Panc1 (cell line): ENCODE results near the gene UGT1A8. TPM values are rescaled to one million over a fixed set of nuclear protein-coding genes. Genes with fewer than 3 reads are reported as not detected.
"Not testable (repeated sequence)": the region's sequence is repeated elsewhere in the genome, so short reads cannot be mapped to it uniquely, and the experiment has no call there.

Source experiments
- ATAC-seq: fragments of 200-7000 bp; cut with Tn5 transposase; 2 replicates; pipeline ENCODE4 v1.9.1; 2020; ENCODE audit warnings: mild to moderate bottlenecking, moderate library complexity
- BruUV-seq: library from RNA; stranded (reverse); fragments of 400-500 nt; replicated peaks from 2 replicates; lab custom pipeline; 2021; lab: Mats Ljungman, UMichigan
- CTCF ChIA-PET: fragments of 300-600 bp; sonication (Branson Sonifier 250); formaldehyde crosslinking; loops from one replicate; lab custom pipeline; 2022; ENCODE audit warnings: antibody characterized with exemption; lab: Charles Lee
- POLR2A ChIA-PET: fragments of 300-600 bp; sonication (Branson Sonifier 250); formaldehyde crosslinking; loops from one replicate; lab custom pipeline; 2022; ENCODE audit warnings: antibody characterized with exemption; lab: Charles Lee
- DNase-seq: peaks from one replicate; pipeline ENCODE4 v3.0.0-alpha.2; 2010; ENCODE audit warnings: low read depth, low spot score
- H3K27ac ChIP-seq: 2 replicates; pipeline ENCODE4 v1.5.1; 2011; ENCODE audit warnings: mild to moderate bottlenecking, low read length, inconsistent platforms
- H3K27me3 ChIP-seq: fragments of 200-500 bp; sonication (Bioruptor generic); 2 replicates; pipeline ENCODE4 v1.6.0; 2014; ENCODE audit warnings: low read length, inconsistent platforms; ENCODE audit not compliant: control insufficient read depth, insufficient read depth
- H3K36me3 ChIP-seq: fragments of 200-500 bp; sonication (Bioruptor generic); 2 replicates; pipeline ENCODE4 v1.5.1; 2014; ENCODE audit warnings: inconsistent platforms, mild to moderate bottlenecking, low read length, moderate library complexity; ENCODE audit not compliant: control insufficient read depth, insufficient read depth
- H3K4me1 ChIP-seq: 2 replicates; pipeline ENCODE4 v1.5.1; 2011; ENCODE audit warnings: inconsistent platforms, mild to moderate bottlenecking, low read length, moderate library complexity; ENCODE audit not compliant: control insufficient read depth, insufficient read depth
- H3K4me3 ChIP-seq, 2 experiments: 2 replicates each; pipeline ENCODE4 v1.5.1; 2011 to 2012; ENCODE audit warnings: low read depth in 2 of 2, low read length in 2 of 2, mild to moderate bottlenecking in 2 of 2, inconsistent platforms in 1 of 2, moderate library complexity in 1 of 2
- H3K9me3 ChIP-seq: fragments of 200-500 bp; sonication (Bioruptor generic); 2 replicates; pipeline ENCODE4 v1.5.1; 2014; ENCODE audit warnings: low read depth, mild to moderate bottlenecking, inconsistent platforms, low read length, moderate library complexity; ENCODE audit not compliant: control insufficient read depth, insufficient read depth
- POLR2AphosphoS5 ChIP-seq: IDR thresholded peaks from 2 replicates; pipeline ENCODE4 v1.6.1; 2012; ENCODE audit warnings: mild to moderate bottlenecking, low read depth, low read length, moderate library complexity
- SIN3A ChIP-seq: IDR thresholded peaks from 2 replicates; pipeline ENCODE4 v1.6.1; 2012; ENCODE audit warnings: low read depth, mild to moderate bottlenecking, low read length, moderate library complexity, borderline replicate concordance; ENCODE audit not compliant: insufficient read depth
- TCF7L2 ChIP-seq: IDR thresholded peaks from 2 replicates; pipeline ENCODE4 v1.6.1; 2011; ENCODE audit warnings: mild to moderate bottlenecking, low read depth, low read length, inconsistent platforms
- in situ Hi-C: cut with HindIII; loops from 2 replicates; pipeline ENCODE4 v1.10.0; 2016; ENCODE audit warnings: low sequenced_read_pairs, low pct_unique_long_range_greater_than_20kb
- intact Hi-C: fragments of 100-400 bp; cut with micrococcal nuclease; formaldehyde crosslinking; loops from one replicate; pipeline ENCODE4 v1.10.0; 2022; ENCODE audit not compliant: unreplicated experiment
- total RNA-seq: library from RNA; stranded (reverse); gene quantifications from one replicate; pipeline ENCODE4 v1.2.1, GENCODE V29; 2021; ENCODE audit not compliant: unreplicated experiment
- TF ChIP-seq, protein P1 (sequence below): fragments of 450-650 bp; IDR thresholded peaks from 2 replicates; pipeline ENCODE4 v1.5.1; 2017; ENCODE audit warnings: mild to moderate bottlenecking
- TF ChIP-seq, protein P2 (sequence below), 2 experiments: IDR thresholded peaks; 2 replicates each; pipeline ENCODE4 v1.6.1; 2011 to 2012; ENCODE audit warnings: low read depth in 2 of 2, control low read depth in 1 of 2, low read length in 1 of 2, mild to moderate bottlenecking in 1 of 2, moderate library complexity in 1 of 2; ENCODE audit not compliant: insufficient read depth in 1 of 2

UGT1A8 gene
- total RNA-seq, 1 experiment from 2014 or later, result 0.15 TPM

DNA sequence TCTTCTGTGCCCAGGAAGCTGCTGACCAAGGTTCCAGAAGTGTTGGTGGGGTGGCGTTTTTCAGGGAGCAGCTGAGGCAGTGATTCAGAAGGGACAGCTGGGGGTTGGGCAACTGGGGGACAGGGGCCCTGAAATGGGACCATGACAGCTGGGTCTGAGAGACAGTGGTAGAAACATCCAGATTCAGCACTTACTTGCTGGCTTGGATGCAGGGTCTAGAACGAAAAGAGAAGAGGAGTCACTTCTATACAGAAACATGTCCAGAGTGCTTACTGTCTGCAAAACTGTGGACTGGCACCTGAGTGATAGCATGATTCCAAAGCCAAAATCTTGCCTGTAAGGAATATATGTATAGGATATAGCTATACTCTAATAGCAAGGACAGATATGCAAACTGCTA, 128.4 kb downstream of the UGT1A8 start:
- in situ Hi-C loops, ATAC-seq: not testable (repeated sequence)

GRCh38 chr2:233746475-233747282, 129.2 kb downstream of the UGT1A8 start:
- in situ Hi-C loops (no loop called here), intact Hi-C loops (no loop called here)
- Histone ChIP-seq H3K36me3 (no peaks in the 10 kb centered on the region), H3K27me3 (no peaks in the 10 kb centered on the region), H3K27ac (no peak overlapping the region), H3K4me1 (no peaks in the 10 kb centered on the region), H3K4me3 (no peak overlapping the region), H3K9me3 (no peaks in the 10 kb centered on the region)
- ChIA-PET POLR2A (no interaction called here), CTCF (no interaction called here)
- ATAC-seq (no peak), DNase-seq (no peak)
- BruUV-seq, result no TSS peak
- TF ChIP-seq TCF7L2, result no peak
- TF ChIP-seq, protein P1, sequence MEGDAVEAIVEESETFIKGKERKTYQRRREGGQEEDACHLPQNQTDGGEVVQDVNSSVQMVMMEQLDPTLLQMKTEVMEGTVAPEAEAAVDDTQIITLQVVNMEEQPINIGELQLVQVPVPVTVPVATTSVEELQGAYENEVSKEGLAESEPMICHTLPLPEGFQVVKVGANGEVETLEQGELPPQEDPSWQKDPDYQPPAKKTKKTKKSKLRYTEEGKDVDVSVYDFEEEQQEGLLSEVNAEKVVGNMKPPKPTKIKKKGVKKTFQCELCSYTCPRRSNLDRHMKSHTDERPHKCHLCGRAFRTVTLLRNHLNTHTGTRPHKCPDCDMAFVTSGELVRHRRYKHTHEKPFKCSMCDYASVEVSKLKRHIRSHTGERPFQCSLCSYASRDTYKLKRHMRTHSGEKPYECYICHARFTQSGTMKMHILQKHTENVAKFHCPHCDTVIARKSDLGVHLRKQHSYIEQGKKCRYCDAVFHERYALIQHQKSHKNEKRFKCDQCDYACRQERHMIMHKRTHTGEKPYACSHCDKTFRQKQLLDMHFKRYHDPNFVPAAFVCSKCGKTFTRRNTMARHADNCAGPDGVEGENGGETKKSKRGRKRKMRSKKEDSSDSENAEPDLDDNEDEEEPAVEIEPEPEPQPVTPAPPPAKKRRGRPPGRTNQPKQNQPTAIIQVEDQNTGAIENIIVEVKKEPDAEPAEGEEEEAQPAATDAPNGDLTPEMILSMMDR, result no peak

More for the DNA sequence above, 128.4 kb downstream of the UGT1A8 start:
- DNase-seq, H3K36me3 ChIP-seq, H3K27ac ChIP-seq, H3K4me1 ChIP-seq, H3K9me3 ChIP-seq, H3K4me3 ChIP-seq, CTCF ChIA-PET, H3K27me3 ChIP-seq, POLR2A ChIA-PET, intact Hi-C loops, BruUV-seq: not testable (repeated sequence)

DNA sequence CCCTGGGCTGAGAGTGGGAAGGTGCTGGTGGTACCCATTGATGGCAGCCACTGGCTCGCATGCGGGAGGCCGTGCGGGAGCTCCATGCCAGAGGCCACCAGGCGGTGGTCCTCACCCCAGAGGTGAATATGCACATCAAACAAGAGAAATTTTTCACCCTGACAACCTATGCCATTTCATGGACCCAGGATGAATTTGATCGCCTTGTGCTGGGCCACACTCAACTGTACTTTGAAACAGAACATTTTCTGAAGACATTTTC, 129.8 kb downstream of the UGT1A8 start:
- in situ Hi-C loops, result no loop called here

DNA sequence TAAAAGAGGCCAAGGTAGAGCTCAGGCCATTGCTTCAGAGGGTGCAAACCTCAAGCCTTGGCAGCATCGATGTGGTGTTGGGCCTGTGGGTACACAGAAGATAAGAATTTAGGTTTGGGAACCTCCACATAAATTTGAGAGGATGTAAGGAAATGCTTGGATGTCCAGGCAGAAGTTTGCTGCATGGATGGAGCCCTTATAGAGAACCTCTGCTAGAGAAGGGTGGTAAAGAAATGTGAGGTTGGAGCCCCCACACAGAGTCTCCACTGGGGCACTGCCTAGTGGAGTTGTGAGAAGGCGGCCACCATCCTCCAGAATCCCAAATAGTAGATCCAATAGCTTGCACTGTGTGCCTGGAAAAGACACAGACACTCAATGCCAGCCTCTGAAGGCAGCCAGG, 133.3 kb downstream of the UGT1A8 start:
- H3K4me1 ChIP-seq, H3K9me3 ChIP-seq, H3K4me3 ChIP-seq, in situ Hi-C loops, POLR2A ChIA-PET, ATAC-seq, BruUV-seq, H3K27me3 ChIP-seq, CTCF ChIA-PET, H3K27ac ChIP-seq, DNase-seq, H3K36me3 ChIP-seq, intact Hi-C loops: not testable (repeated sequence)

More for the DNA sequence above, 129.8 kb downstream of the UGT1A8 start:
- no TSS peak for BruUV-seq
- no peaks in the 10 kb centered on the region for H3K4me1 ChIP-seq
- no peaks in the 10 kb centered on the region for H3K9me3 ChIP-seq
- DNase-seq (no peak), ATAC-seq (no peak)
- no peak overlapping the region for H3K27ac ChIP-seq
- no peak overlapping the region for H3K4me3 ChIP-seq
- H3K27me3 ChIP-seq, result no peaks in the 10 kb centered on the region
- ChIA-PET POLR2A (no interaction called here), CTCF (no interaction called here)
- no peaks in the 10 kb centered on the region for H3K36me3 ChIP-seq
- intact Hi-C loops, result no loop called here
- TF ChIP-seq POLR2AphosphoS5, result no peak
- TF ChIP-seq, protein P1, result no peak
- TF ChIP-seq, protein P2, sequence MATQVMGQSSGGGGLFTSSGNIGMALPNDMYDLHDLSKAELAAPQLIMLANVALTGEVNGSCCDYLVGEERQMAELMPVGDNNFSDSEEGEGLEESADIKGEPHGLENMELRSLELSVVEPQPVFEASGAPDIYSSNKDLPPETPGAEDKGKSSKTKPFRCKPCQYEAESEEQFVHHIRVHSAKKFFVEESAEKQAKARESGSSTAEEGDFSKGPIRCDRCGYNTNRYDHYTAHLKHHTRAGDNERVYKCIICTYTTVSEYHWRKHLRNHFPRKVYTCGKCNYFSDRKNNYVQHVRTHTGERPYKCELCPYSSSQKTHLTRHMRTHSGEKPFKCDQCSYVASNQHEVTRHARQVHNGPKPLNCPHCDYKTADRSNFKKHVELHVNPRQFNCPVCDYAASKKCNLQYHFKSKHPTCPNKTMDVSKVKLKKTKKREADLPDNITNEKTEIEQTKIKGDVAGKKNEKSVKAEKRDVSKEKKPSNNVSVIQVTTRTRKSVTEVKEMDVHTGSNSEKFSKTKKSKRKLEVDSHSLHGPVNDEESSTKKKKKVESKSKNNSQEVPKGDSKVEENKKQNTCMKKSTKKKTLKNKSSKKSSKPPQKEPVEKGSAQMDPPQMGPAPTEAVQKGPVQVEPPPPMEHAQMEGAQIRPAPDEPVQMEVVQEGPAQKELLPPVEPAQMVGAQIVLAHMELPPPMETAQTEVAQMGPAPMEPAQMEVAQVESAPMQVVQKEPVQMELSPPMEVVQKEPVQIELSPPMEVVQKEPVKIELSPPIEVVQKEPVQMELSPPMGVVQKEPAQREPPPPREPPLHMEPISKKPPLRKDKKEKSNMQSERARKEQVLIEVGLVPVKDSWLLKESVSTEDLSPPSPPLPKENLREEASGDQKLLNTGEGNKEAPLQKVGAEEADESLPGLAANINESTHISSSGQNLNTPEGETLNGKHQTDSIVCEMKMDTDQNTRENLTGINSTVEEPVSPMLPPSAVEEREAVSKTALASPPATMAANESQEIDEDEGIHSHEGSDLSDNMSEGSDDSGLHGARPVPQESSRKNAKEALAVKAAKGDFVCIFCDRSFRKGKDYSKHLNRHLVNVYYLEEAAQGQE (IDR thresholded peaks at IDR 0.05; ENCODE audit: insufficient read depth in 1 of 2, low read depth in 2 of 2, low read length in 1 of 2), result no peak
- TF ChIP-seq SIN3A, result no peak
- TF ChIP-seq TCF7L2, result no peak
